ENCODE measurements around the gene ABCB1.

The ABCB1 gene

DNA sequence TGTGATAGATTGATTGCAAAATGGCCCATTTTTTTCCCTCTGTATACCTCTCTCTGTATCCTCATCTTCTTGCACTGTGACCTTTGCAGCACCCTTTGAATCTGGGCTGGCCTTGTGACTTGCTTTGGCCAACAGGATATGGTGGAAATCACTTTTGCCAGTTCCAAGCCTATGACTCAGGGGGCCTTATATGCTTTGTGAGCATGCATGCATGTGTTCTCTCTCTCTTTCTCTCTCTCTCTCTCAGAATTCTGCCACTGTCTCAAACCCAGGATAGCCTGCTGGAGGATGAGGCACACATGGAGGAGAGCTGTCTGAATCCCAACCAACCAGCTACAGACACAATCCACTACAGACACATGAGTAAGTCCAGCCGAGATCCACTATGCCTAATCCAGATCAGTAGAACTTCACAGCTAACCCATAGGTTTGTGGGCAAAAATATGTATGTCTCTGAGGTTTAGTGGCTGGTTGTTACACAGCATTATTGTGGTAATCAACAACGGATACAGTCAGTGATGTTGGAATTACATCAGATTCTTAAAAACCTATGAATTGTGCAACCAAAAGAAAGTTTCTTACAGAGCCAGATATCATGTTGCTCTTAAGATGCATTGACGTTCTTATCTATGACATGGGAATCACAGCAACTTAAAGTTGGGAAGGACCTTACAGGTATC lies 83.4 kb downstream of the ABCB1 start:
- DNase-seq, result no peak

DNA sequence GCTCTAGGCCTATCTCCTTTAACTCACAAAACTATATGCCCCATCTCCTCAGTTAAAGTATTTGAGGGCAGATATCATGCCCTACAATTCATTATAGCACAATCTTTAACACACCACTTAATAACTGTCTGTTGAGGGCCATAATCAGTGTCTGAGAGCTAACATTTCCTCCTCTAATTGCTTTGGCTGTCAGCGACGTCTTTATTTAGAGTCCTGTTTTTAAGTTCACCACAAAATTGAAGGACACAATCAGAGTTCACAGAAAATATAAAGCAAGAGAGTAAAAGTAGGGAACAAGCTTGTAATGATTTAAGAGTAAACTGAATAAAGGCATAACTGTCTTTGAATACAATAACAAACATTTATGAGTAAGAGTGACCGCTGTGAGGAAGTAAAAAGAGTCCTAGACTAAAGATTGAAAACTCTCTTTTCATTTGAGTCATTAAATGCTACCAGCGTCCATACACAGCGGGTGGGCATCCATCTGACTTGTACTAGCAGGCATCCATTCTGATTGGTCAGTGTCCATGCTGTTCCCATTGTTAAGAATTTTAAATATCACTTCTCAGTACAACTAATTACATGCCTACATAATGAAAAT lies 86.8 kb downstream of the ABCB1 start:
- DNase-seq, result no peak

DNA sequence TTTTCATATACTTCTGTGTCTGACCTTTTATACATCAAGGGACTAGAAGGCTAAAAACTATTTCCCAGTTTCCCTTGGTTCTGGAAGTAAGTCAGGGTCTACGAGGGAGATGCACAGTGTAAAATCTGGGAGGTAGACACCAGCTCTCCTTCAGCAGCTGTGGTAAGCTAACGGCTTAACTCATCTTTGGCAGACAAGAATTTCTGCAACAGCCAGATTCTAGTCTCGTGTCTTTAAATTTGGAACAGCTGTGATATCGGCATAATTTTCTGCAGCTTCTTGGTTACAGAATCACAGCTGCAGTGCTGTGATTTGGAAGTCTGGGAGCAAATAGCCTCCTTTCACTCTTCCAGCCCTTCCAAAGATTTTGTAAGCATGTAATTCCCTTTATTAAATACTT lies 87.8 kb downstream of the ABCB1 start:
- peak in 2 of 58 donors; percentile 8 to 24 for DNase-seq

DNA sequence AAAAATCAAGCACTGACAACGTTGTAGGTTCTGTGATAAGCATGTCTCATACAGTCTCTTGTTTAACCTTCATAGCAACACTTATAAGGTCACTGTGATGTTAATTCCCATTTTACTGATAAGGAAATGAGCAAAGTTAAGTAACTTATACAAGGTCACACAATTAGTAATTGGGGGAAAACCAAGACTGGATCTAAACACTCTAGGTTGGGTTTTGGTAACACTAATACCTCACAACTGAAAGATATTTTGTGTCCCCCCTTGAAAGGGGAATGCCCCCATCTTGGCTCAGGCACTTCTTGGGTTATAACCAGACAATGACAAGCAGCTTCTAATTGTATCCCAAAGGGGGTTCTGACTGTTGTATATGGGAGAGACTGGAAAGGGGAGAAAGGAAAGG lies 89.2 kb downstream of the ABCB1 start:
- DNase-seq, result no peak

- peak in 4 of 58 donors; percentile 3 to 8 (median 6) for DNase-seq
Measured at GRCh38 chr7:87510411-87510875, 90.2 kb downstream of the ABCB1 start.

GRCh38 chr7:87507446-87507845 lies 93.2 kb downstream of the ABCB1 start:
- no peak for DNase-seq

DNA sequence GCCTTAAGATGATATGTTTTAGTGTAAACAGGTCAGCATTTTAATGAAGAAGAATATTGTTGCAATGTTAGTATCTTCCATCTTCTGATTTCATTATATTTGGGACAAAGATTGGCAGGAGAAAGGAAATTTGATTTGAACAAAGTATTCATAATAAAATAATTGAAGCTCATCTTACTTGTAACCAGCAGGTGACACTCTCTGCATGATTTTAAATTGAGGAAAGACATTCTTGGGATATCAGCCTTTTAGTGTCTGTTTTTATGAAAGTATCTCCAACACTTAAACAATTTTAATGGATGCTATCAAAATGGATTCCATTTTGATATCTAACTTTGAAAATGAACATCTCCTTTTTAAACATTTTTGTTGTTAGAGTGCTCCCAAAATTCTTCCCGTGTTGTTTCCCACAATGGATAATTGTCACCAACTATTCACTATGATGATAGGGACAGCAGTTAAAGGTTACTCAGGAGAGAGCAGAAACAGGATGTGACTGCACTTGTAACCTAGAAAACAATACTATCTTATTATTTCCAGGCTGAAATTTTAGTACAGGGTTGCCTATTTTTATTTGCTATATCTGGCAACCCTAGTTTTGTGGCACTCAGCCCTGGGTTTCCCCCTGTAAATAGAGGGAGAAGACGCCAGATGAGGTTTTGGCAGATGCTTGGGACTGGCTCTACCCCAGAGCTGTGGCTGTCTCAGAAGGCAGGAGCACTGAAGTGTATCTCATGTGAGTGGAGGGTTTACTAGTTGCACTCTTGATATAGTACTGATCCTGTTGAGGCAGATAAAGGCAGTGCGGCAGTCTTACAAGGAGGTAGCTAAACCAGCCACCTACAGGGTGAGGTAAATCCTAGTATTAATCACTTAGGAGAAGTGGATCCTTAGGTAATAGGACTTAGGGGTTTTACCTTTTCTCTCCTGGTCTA lies 94.2 kb downstream of the ABCB1 start:
- peak in 1 of 58 donors; percentile 2 for DNase-seq

- DNase-seq, result no peak
Measured at GRCh38 chr7:87505557-87506245, 95.0 kb downstream of the ABCB1 start.

DNA sequence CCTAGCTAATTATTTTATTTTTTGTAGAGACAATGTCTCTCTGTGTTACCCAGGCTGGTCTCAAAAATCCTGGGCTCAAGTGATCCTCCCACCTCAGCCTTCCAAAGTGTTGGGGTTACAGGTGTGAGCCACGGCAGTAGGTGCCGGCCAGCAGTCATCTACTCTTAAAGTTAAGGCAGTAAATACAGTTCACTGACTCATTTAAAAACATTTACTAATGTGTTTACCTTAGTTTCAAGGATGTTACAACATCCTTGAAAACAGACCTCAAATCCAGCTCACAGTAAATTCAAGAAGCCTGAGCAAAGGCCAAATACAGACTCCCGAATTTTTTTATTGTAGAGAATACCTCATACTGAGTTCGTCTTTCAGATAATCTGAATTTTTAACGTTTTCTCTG lies 95.6 kb downstream of the ABCB1 start:
- DNase-seq, result no peak

- no peak for DNase-seq
Measured at GRCh38 chr7:87499494-87499893, 101.2 kb downstream of the ABCB1 start.

DNA sequence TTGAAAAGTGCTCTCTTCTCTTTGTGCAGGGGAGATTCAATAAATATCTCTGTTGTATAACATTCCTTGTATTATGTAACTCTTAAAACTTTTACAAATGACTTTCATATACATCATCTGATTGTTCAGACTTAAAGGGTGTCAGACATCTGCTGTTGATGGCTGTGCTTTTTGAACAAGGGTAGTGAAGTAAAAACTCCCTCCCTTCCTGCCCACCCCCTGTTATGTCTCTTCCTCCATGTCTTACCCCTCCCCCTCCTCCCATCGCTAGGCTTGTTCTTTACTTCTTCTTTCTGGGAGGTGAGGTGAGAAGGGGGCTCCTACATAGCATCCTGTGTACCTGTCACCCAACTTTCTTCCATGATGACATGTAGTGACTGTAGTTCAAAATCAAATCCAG lies 101.8 kb downstream of the ABCB1 start:
- DNase-seq, result no peak

GRCh38 chr7:87497482-87497881 lies 103.2 kb downstream of the ABCB1 start:
- DNase-seq, result no peak

GRCh38 chr7:87495366-87495765 lies 105.3 kb downstream of the ABCB1 start:
- no peak for DNase-seq

- DNase-seq, result no peak
Measured at GRCh38 chr7:87494454-87494853, 106.2 kb downstream of the ABCB1 start.

GRCh38 chr7:87483131-87483530 lies 117.6 kb downstream of the ABCB1 start:
- DNase-seq, result no peak

- DNase-seq, result no peak
Measured at GRCh38 chr7:87482115-87482514, 118.6 kb downstream of the ABCB1 start.

DNA sequence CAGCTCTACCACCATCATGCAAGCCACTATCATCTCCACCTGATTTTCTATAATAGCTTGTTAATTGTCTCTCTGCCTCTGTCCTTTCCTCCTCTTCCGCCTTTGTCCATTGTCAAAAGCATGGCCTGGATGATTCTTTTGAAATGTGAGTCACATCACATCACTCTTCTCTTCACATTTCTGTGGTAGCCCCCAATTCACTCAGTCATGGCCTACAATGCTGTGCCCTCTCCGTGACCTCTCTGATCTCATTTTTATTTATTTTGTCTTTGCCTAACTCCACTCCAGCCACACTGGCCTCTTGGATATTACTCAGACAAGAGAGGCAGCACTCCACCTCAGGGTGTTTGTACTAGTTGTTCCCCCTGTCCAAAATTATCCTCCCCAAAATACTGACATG lies 120.3 kb downstream of the ABCB1 start:
- no peak for DNase-seq

GRCh38 chr7:87479951-87480350 lies 120.7 kb downstream of the ABCB1 start:
- no peak for DNase-seq

- DNase-seq, result no peak
Measured at GRCh38 chr7:87476179-87476557, 124.5 kb downstream of the ABCB1 start.

DNA sequence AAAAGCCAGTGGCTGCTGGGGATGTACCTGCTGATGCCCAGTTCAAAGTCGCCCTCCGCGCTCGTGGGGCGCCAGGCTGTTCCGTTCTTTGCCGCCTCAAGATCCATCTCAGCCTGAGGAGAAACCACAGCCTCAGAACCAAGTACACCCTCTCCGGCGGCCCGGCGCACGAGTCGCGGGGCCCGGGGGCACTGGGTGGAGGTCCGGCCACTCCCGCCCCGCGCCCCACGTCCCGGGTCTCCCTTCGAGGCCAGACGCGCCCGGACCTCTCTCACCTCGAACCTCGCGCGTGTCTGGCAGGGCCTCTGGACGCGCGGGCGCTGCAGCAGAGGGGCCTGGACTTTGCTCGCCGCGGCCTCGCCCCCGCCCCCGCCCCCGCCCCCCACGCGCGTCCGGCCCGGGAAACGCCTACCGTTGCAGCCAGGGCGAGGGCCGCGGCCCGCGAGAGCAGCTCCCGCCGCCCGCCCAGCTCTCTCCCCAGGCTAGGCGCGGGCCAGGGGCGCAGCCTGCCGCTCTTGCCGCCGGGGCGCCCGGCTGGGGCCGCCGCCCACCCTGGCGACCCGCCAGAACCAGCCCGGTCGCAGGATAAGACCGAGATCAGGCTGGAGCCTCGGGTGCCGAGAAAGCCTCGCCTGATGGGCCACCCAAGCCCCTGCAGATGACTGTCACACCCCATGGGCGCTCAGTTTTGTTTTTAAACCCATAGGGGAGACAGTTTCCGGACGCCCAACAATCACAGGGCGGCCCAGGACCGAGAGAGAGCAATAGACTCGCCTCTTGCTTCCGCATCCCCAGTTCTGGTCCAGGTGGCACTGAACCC lies 125.1 kb downstream of the ABCB1 start, which contains the start of gene ABCB4:
Gene ABCB4, minus strand, starts transcription at position 322 of the 820 bp plus-strand sequence. Its CDS starts 215 bp downstream, at position 107.
- peak in 2 of 58 donors; percentile 1 to 4 for DNase-seq
